Esophagus squamous epithelium (tissue), 4 donors: Measurements from ENCODE around the gene CTR9.

ENCODE experiments used
- POLR2A ChIP-seq, 4 donors: fragments of 450-650 bp; IDR thresholded peaks; one replicate each; pipeline ENCODE4 v1.6.1; 2017; ENCODE audit warnings: antibody characterized with exemption in 4 of 4, mild to moderate bottlenecking in 4 of 4, moderate library complexity in 3 of 4
- TF ChIP-seq, protein P1 (sequence below), 6 experiments: fragments of 450-650 bp in 4 of 6; fragments of 200-600 bp in 2 of 6; sonication (generic) in 2 of 6; IDR thresholded peaks; one replicate each; pipeline ENCODE4 v1.5.1; 2016 to 2019; ENCODE audit warnings: antibody characterized with exemption in 6 of 6, mild to moderate bottlenecking in 4 of 6, moderate library complexity in 4 of 6

GRCh38 chr11:10818594-10818993 lies 67.5 kb downstream of the CTR9 start:
- TF ChIP-seq, protein P1, sequence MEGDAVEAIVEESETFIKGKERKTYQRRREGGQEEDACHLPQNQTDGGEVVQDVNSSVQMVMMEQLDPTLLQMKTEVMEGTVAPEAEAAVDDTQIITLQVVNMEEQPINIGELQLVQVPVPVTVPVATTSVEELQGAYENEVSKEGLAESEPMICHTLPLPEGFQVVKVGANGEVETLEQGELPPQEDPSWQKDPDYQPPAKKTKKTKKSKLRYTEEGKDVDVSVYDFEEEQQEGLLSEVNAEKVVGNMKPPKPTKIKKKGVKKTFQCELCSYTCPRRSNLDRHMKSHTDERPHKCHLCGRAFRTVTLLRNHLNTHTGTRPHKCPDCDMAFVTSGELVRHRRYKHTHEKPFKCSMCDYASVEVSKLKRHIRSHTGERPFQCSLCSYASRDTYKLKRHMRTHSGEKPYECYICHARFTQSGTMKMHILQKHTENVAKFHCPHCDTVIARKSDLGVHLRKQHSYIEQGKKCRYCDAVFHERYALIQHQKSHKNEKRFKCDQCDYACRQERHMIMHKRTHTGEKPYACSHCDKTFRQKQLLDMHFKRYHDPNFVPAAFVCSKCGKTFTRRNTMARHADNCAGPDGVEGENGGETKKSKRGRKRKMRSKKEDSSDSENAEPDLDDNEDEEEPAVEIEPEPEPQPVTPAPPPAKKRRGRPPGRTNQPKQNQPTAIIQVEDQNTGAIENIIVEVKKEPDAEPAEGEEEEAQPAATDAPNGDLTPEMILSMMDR (IDR thresholded peaks at IDR 0.05), result no peak
- no peak for TF ChIP-seq POLR2A (IDR thresholded peaks at IDR 0.05)
